ENCODE data around the gene CREB5.

DNA sequence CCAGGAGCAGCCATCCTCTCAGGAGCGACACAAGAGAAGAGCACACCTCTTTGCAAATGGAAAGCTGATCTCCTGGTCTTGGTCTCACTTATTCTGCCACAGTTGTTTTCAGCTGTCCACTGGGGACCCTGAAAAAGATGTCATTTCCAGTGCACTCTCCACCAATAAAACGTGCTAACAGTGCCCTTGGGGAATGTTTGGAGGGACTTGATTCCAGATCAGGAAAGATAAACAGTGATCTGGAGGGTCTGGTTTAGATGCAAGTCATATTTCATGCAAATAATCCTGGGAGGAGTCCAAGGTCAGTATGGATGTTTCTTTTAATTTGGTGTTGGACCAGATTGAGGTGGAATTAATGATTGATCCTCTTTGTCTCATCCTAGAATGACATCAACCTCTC lies 185.0 kb downstream of the CREB5 start:
- no peak for TF ChIP-seq POLR2AphosphoS5 (IDR thresholded peaks at IDR 0.05)
- no peak for TF ChIP-seq POLR2A (IDR thresholded peaks at IDR 0.05)
- TF ChIP-seq, protein P1, sequence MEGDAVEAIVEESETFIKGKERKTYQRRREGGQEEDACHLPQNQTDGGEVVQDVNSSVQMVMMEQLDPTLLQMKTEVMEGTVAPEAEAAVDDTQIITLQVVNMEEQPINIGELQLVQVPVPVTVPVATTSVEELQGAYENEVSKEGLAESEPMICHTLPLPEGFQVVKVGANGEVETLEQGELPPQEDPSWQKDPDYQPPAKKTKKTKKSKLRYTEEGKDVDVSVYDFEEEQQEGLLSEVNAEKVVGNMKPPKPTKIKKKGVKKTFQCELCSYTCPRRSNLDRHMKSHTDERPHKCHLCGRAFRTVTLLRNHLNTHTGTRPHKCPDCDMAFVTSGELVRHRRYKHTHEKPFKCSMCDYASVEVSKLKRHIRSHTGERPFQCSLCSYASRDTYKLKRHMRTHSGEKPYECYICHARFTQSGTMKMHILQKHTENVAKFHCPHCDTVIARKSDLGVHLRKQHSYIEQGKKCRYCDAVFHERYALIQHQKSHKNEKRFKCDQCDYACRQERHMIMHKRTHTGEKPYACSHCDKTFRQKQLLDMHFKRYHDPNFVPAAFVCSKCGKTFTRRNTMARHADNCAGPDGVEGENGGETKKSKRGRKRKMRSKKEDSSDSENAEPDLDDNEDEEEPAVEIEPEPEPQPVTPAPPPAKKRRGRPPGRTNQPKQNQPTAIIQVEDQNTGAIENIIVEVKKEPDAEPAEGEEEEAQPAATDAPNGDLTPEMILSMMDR (IDR thresholded peaks at IDR 0.05 in 8 of 11, conservative IDR thresholded peaks at IDR 0.05 in 3 of 11): no peak

Data from spleen (tissue), 7 donors.